ENCODE measurements around the gene WT1.

The WT1 gene

DNA sequence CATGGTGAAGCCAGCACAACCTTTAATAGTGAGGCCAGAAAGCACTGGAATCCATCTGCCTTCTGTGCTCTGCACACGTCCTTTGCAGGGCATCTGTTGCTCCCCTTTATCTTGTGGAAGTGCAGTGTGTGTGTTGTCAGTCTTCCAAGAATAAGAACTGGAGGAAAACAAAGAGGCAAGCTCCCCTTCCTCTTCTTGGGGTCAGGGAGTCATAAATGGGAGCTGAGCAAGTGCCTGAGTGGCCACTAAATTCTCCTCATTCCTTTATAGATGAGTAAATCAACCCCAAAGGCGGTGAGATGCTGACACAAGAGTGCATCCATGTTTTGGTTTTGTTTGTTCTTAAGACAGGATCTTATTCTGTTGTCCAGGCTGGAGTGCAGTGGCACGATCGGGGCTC, 38.3 kb downstream of the WT1 start (continued):
- TF ChIP-seq, protein P1, sequence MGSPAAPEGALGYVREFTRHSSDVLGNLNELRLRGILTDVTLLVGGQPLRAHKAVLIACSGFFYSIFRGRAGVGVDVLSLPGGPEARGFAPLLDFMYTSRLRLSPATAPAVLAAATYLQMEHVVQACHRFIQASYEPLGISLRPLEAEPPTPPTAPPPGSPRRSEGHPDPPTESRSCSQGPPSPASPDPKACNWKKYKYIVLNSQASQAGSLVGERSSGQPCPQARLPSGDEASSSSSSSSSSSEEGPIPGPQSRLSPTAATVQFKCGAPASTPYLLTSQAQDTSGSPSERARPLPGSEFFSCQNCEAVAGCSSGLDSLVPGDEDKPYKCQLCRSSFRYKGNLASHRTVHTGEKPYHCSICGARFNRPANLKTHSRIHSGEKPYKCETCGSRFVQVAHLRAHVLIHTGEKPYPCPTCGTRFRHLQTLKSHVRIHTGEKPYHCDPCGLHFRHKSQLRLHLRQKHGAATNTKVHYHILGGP (tag by site-specific recombination; IDR thresholded peaks at IDR 0.05) = no peak
- TF ChIP-seq, protein P2, sequence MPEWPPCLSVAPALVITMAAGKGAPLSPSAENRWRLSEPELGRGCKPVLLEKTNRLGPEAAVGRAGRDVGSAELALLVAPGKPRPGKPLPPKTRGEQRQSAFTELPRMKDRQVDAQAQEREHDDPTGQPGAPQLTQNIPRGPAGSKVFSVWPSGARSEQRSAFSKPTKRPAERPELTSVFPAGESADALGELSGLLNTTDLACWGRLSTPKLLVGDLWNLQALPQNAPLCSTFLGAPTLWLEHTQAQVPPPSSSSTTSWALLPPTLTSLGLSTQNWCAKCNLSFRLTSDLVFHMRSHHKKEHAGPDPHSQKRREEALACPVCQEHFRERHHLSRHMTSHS (tag by site-specific recombination; IDR thresholded peaks at IDR 0.05) = no peak
- TF ChIP-seq ZNF837 (tag by site-specific recombination; IDR thresholded peaks at IDR 0.05) (no peak), SP3 (tag by site-specific recombination; IDR thresholded peaks at IDR 0.05) (no peak), ZNF132 (tag by site-specific recombination; IDR thresholded peaks at IDR 0.05; ENCODE audit: borderline replicate concordance) (no peak), ZNF785 (tag by site-specific recombination; IDR thresholded peaks at IDR 0.05) (no peak), ZNF530 (tag by site-specific recombination; IDR thresholded peaks at IDR 0.05; ENCODE audit: low read depth) (no peak)
- TF ChIP-seq, protein P3, sequence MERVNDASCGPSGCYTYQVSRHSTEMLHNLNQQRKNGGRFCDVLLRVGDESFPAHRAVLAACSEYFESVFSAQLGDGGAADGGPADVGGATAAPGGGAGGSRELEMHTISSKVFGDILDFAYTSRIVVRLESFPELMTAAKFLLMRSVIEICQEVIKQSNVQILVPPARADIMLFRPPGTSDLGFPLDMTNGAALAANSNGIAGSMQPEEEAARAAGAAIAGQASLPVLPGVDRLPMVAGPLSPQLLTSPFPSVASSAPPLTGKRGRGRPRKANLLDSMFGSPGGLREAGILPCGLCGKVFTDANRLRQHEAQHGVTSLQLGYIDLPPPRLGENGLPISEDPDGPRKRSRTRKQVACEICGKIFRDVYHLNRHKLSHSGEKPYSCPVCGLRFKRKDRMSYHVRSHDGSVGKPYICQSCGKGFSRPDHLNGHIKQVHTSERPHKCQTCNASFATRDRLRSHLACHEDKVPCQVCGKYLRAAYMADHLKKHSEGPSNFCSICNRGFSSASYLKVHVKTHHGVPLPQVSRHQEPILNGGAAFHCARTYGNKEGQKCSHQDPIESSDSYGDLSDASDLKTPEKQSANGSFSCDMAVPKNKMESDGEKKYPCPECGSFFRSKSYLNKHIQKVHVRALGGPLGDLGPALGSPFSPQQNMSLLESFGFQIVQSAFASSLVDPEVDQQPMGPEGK (tag by site-specific recombination; IDR thresholded peaks at IDR 0.05) = no peak
- TF ChIP-seq, protein P4, sequence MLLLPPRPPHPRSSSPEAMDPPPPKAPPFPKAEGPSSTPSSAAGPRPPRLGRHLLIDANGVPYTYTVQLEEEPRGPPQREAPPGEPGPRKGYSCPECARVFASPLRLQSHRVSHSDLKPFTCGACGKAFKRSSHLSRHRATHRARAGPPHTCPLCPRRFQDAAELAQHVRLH (tag by site-specific recombination; IDR thresholded peaks at IDR 0.05) = no peak
- TF ChIP-seq, protein P5, sequence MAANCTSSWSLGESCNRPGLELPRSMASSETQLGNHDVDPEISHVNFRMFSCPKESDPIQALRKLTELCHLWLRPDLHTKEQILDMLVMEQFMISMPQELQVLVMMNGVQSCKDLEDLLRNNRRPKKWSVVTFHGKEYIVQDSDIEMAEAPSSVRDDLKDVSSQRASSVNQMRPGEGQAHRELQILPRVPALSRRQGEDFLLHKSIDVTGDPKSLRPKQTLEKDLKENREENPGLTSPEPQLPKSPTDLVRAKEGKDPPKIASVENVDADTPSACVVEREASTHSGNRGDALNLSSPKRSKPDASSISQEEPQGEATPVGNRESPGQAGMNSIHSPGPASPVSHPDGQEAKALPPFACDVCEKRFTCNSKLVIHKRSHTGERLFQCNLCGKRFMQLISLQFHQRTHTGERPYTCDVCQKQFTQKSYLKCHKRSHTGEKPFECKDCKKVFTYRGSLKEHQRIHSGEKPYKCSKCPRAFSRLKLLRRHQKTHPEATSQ (tag by site-specific recombination; IDR thresholded peaks at IDR 0.05) = no peak

DNA sequence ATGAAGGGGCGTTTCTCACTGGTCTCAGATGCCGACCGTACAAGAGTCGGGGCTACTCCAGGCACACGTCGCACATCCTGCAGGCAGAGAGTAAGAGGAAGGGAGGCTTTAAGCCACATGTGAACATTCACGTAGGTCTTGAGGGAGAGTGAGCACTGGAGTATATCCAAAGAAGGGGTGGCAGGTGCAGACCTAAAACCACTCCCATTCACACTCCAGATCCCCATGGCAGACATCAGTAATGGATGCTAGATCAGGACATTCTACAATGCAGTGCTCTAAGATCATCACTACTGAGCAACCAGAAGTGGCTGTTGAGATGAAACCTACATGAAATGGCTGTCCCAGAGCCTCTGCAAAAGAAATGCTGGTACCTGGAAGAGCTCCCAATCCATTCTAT, 39.0 kb downstream of the WT1 start:
- no peaks in the 10 kb centered on the region for H3K9me3 ChIP-seq (ENCODE audit: control insufficient read depth, insufficient read depth, low read depth, low read length)
- TF ChIP-seq, protein P6, sequence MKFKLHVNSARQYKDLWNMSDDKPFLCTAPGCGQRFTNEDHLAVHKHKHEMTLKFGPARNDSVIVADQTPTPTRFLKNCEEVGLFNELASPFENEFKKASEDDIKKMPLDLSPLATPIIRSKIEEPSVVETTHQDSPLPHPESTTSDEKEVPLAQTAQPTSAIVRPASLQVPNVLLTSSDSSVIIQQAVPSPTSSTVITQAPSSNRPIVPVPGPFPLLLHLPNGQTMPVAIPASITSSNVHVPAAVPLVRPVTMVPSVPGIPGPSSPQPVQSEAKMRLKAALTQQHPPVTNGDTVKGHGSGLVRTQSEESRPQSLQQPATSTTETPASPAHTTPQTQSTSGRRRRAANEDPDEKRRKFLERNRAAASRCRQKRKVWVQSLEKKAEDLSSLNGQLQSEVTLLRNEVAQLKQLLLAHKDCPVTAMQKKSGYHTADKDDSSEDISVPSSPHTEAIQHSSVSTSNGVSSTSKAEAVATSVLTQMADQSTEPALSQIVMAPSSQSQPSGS (tag by site-specific recombination; IDR thresholded peaks at IDR 0.05; ENCODE audit: low read depth) = no peak
- peak; percentile 64 for TF ChIP-seq ZBTB17 (tag by site-specific recombination; IDR thresholded peaks at IDR 0.05)
- CTCF ChIA-PET = interaction anchor here (0.6 to 1.1 kb wide), 2 partner anchors 10 to 84 kb away, joined by 3 to 5 read pairs; no protein-coding TSS in a partner anchor
- POLR2A ChIA-PET = no interaction called here
- no peaks in the 10 kb centered on the region for H3K36me3 ChIP-seq (ENCODE audit: control insufficient read depth in 2 of 2, insufficient read depth in 1 of 2, low read length in 2 of 2)
- H3K4me3 ChIP-seq (ENCODE audit: low read depth, low read length) = no peak overlapping the region
- no peaks in the 10 kb centered on the region for H3K4me1 ChIP-seq (ENCODE audit: control insufficient read depth, insufficient read depth, low read length)
- H3K27ac ChIP-seq (ENCODE audit: extremely low read depth, low read depth, low read length) = no peak overlapping the region

DNA sequence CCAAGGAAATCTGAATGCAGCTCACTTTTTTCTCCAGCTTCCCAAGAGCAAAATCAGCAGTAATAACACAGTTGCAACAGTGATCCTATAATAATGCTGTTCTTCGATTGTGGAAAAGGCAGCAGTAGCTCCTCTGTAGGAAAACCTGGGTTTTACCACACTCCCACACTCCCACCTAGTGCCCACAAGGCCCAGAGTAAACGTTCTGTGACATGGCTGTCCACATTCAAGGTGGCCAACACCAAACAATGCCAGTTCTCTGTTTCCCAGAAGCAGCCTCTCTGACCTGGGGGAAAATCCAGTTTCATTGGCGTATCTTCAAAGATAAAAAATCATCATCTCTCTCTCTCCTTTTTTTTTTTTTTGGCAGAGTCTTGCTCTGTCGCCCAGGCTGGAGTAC, 40.2 kb downstream of the WT1 start:
- Histone ChIP-seq H3K9me3 (ENCODE audit: control insufficient read depth, insufficient read depth, low read depth, low read length) (no peaks in the 10 kb centered on the region), H3K4me3 (ENCODE audit: low read depth, low read length) (no peak overlapping the region), H3K27ac (ENCODE audit: extremely low read depth, low read depth, low read length) (no peak overlapping the region), H3K4me1 (ENCODE audit: control insufficient read depth, insufficient read depth, low read length) (no peaks in the 10 kb centered on the region), H3K36me3 (ENCODE audit: control insufficient read depth in 2 of 2, insufficient read depth in 1 of 2, low read length in 2 of 2) (no peaks in the 10 kb centered on the region)
- ChIA-PET POLR2A (no interaction called here), CTCF (interaction anchor here (0.6 to 1.6 kb wide), 2 partner anchors 9 to 64 kb away, joined by 4 to 12 read pairs; no protein-coding TSS in a partner anchor)
- no peak for TF ChIP-seq ZNF610 (tag by site-specific recombination; IDR thresholded peaks at IDR 0.05; ENCODE audit: borderline replicate concordance)
- TF ChIP-seq, protein P7, sequence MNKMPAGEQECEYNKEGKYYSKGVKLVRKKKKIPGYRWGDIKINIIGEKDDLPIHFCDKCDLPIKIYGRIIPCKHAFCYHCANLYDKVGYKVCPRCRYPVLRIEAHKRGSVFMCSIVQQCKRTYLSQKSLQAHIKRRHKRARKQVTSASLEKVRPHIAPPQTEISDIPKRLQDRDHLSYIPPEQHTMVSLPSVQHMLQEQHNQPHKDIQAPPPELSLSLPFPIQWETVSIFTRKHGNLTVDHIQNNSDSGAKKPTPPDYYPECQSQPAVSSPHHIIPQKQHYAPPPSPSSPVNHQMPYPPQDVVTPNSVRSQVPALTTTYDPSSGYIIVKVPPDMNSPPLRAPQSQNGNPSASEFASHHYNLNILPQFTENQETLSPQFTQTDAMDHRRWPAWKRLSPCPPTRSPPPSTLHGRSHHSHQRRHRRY (tag by site-specific recombination; IDR thresholded peaks at IDR 0.05) = no peak
- TF ChIP-seq, protein P8, sequence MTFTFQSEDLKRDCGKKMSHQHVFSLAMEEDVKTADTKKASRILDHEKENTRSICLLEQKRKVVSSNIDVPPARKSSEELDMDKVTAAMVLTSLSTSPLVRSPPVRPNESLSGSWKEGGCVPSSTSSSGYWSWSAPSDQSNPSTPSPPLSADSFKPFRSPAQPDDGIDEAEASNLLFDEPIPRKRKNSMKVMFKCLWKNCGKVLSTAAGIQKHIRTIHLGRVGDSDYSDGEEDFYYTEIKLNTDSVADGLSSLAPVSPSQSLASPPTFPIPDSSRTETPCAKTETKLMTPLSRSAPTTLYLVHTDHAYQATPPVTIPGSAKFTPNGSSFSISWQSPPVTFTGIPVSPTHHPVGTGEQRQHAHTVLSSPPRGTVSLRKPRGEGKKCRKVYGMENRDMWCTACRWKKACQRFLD (tag by site-specific recombination; IDR thresholded peaks at IDR 0.05) = no peak
- TF ChIP-seq, protein P9, sequence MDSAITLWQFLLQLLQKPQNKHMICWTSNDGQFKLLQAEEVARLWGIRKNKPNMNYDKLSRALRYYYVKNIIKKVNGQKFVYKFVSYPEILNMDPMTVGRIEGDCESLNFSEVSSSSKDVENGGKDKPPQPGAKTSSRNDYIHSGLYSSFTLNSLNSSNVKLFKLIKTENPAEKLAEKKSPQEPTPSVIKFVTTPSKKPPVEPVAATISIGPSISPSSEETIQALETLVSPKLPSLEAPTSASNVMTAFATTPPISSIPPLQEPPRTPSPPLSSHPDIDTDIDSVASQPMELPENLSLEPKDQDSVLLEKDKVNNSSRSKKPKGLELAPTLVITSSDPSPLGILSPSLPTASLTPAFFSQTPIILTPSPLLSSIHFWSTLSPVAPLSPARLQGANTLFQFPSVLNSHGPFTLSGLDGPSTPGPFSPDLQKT (IDR thresholded peaks at IDR 0.05; ENCODE audit: borderline replicate concordance, low read depth, low read length) = no peak
- no peak for TF ChIP-seq ZNF24 (tag by site-specific recombination; IDR thresholded peaks at IDR 0.05)
- TF ChIP-seq ZNF624 (tag by site-specific recombination; IDR thresholded peaks at IDR 0.05) = no peak
- TF ChIP-seq, protein P5 (tag by site-specific recombination; IDR thresholded peaks at IDR 0.05) = no peak
- TF ChIP-seq KLF7 (tag by site-specific recombination; IDR thresholded peaks at IDR 0.05; ENCODE audit: borderline replicate concordance) = no peak
- no peak for TF ChIP-seq ZSCAN16 (tag by site-specific recombination; IDR thresholded peaks at IDR 0.05)

All from HEK293 (cell line).